Measurements from ENCODE around the gene THSD4.

DNA sequence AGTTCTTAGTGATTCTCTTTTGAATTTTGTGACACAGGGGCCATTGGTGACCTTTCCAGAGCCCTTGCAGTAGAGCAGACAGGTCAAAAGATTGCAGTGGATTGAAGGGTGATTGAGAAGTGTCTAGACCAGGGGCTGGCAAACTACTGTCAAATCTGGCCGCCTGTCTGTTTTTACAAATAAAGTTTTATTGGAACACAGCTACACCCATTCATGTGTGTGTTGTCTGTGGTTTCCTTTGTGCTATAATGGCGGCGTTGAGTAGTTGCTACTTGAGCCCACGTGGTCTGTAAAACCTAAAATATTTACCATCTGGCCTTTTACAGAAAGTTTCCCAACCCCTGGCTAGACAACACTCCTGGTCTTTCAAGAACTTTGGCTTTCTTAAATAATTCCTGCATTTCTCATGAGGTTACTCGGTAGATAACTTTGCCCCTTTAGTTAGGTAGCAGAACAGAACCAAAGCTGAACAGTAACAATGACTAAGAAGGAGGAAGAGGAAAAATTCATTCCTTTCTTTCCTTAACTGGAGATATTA is 430.0 kb downstream of the THSD4 start:
- TF ChIP-seq, protein P1, sequence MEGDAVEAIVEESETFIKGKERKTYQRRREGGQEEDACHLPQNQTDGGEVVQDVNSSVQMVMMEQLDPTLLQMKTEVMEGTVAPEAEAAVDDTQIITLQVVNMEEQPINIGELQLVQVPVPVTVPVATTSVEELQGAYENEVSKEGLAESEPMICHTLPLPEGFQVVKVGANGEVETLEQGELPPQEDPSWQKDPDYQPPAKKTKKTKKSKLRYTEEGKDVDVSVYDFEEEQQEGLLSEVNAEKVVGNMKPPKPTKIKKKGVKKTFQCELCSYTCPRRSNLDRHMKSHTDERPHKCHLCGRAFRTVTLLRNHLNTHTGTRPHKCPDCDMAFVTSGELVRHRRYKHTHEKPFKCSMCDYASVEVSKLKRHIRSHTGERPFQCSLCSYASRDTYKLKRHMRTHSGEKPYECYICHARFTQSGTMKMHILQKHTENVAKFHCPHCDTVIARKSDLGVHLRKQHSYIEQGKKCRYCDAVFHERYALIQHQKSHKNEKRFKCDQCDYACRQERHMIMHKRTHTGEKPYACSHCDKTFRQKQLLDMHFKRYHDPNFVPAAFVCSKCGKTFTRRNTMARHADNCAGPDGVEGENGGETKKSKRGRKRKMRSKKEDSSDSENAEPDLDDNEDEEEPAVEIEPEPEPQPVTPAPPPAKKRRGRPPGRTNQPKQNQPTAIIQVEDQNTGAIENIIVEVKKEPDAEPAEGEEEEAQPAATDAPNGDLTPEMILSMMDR (IDR thresholded peaks at IDR 0.05) = no peak
- TF ChIP-seq ZC3H11A (IDR thresholded peaks at IDR 0.05) = no peak
- TF ChIP-seq NFE2L2 (conservative IDR thresholded peaks at IDR 0.05; ENCODE audit: low read length) = no peak
- no peak for TF ChIP-seq POLR2AphosphoS2 (conservative IDR thresholded peaks at IDR 0.05; ENCODE audit: low read length)
- TF ChIP-seq, protein P2, sequence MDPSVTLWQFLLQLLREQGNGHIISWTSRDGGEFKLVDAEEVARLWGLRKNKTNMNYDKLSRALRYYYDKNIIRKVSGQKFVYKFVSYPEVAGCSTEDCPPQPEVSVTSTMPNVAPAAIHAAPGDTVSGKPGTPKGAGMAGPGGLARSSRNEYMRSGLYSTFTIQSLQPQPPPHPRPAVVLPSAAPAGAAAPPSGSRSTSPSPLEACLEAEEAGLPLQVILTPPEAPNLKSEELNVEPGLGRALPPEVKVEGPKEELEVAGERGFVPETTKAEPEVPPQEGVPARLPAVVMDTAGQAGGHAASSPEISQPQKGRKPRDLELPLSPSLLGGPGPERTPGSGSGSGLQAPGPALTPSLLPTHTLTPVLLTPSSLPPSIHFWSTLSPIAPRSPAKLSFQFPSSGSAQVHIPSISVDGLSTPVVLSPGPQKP (IDR thresholded peaks at IDR 0.05; ENCODE audit: low read depth, low read length) = no peak
- TF ChIP-seq, protein P3, sequence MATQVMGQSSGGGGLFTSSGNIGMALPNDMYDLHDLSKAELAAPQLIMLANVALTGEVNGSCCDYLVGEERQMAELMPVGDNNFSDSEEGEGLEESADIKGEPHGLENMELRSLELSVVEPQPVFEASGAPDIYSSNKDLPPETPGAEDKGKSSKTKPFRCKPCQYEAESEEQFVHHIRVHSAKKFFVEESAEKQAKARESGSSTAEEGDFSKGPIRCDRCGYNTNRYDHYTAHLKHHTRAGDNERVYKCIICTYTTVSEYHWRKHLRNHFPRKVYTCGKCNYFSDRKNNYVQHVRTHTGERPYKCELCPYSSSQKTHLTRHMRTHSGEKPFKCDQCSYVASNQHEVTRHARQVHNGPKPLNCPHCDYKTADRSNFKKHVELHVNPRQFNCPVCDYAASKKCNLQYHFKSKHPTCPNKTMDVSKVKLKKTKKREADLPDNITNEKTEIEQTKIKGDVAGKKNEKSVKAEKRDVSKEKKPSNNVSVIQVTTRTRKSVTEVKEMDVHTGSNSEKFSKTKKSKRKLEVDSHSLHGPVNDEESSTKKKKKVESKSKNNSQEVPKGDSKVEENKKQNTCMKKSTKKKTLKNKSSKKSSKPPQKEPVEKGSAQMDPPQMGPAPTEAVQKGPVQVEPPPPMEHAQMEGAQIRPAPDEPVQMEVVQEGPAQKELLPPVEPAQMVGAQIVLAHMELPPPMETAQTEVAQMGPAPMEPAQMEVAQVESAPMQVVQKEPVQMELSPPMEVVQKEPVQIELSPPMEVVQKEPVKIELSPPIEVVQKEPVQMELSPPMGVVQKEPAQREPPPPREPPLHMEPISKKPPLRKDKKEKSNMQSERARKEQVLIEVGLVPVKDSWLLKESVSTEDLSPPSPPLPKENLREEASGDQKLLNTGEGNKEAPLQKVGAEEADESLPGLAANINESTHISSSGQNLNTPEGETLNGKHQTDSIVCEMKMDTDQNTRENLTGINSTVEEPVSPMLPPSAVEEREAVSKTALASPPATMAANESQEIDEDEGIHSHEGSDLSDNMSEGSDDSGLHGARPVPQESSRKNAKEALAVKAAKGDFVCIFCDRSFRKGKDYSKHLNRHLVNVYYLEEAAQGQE (IDR thresholded peaks at IDR 0.05) = no peak
- TF ChIP-seq EP300 (IDR thresholded peaks at IDR 0.05) = no peak
- no peak for TF ChIP-seq CEBPB (IDR thresholded peaks at IDR 0.05)
- no peak for TF ChIP-seq RAD21 (conservative IDR thresholded peaks at IDR 0.05 in 1 of 2, IDR thresholded peaks at IDR 0.05 in 1 of 2)
- TF ChIP-seq POLR2A (IDR thresholded peaks at IDR 0.05; ENCODE audit: low read length) = no peak
- no peak for TF ChIP-seq RNF2 (IDR thresholded peaks at IDR 0.05; ENCODE audit: borderline replicate concordance, low read depth)
- no peak for TF ChIP-seq HDAC2 (IDR thresholded peaks at IDR 0.05)
- TF ChIP-seq BHLHE40 (IDR thresholded peaks at IDR 0.05; ENCODE audit: low read depth, low read length) = no peak

Measured in A549 (cell line).